T47D (cell line): ENCODE results near the gene IRX3.

Source experiments
- DNase-seq, 2 experiments: peaks; one replicate each; pipeline versions ENCODE4 v3.0.0 to v3.0.0-alpha.2; 2011 to 2012; ENCODE audit warnings: low read depth in 1 of 2, low spot score in 1 of 2
- JUND ChIP-seq: IDR thresholded peaks from 2 replicates; pipeline ENCODE4 v1.6.1; 2012; ENCODE audit warnings: low read depth
- in situ Hi-C: cut with HindIII; loops from 2 replicates; pipeline ENCODE4 v1.10.0; 2016; ENCODE audit warnings: low sequenced_read_pairs, low pct_unique_long_range_greater_than_20kb

The IRX3 gene

GRCh38 chr16:54288030-54288834 lies 1.6 kb upstream of the IRX3 start:
- TF ChIP-seq JUND = no peak
- DNase-seq = no peak
- in situ Hi-C loops = no loop called here

GRCh38 chr16:54287131-54288029 lies 793 bp upstream of the IRX3 start:
- in situ Hi-C loops = no loop called here
- peak; percentile 25 to 49 for DNase-seq
- TF ChIP-seq JUND = no peak

GRCh38 chr16:54286090-54286365 lies 559 bp downstream of the IRX3 start:
- TF ChIP-seq JUND = no peak
- in situ Hi-C loops = no loop called here
- peak in 1 of 2 experiments; percentile 86 for DNase-seq

GRCh38 chr16:54285414-54286089 lies 1.0 kb downstream of the IRX3 start:
- peak; percentile 31 to 57 for DNase-seq
- no peak for TF ChIP-seq JUND
- in situ Hi-C loops = no loop called here

GRCh38 chr16:54284931-54285413 lies 1.6 kb downstream of the IRX3 start:
- in situ Hi-C loops = no loop called here
- TF ChIP-seq JUND = no peak
- peak; percentile 22 to 74 for DNase-seq

GRCh38 chr16:54284319-54284930 lies 2.2 kb downstream of the IRX3 start:
- TF ChIP-seq JUND = no peak
- in situ Hi-C loops = no loop called here
- peak in 1 of 2 experiments; percentile 23 for DNase-seq

GRCh38 chr16:54283725-54284318 lies 2.8 kb downstream of the IRX3 start:
- peak in 1 of 2 experiments; percentile 47 for DNase-seq
- no peak for TF ChIP-seq JUND
- in situ Hi-C loops = no loop called here

- DNase-seq = peak; percentile 31 to 70
- in situ Hi-C loops = no loop called here
- no peak for TF ChIP-seq JUND
These were observed 3.5 kb downstream of the IRX3 start for GRCh38 chr16:54282928-54283724.

- no peak for TF ChIP-seq JUND
- peak; percentile 57 to 82 for DNase-seq
- in situ Hi-C loops = no loop called here
These were observed 4.2 kb downstream of the IRX3 start for GRCh38 chr16:54282202-54282927.

- in situ Hi-C loops = no loop called here
- DNase-seq = no peak
- TF ChIP-seq JUND = no peak
These were observed 4.9 kb downstream of the IRX3 start for GRCh38 chr16:54281535-54282201.
